ENCODE results near the gene PACRG.

The PACRG gene

DNA sequence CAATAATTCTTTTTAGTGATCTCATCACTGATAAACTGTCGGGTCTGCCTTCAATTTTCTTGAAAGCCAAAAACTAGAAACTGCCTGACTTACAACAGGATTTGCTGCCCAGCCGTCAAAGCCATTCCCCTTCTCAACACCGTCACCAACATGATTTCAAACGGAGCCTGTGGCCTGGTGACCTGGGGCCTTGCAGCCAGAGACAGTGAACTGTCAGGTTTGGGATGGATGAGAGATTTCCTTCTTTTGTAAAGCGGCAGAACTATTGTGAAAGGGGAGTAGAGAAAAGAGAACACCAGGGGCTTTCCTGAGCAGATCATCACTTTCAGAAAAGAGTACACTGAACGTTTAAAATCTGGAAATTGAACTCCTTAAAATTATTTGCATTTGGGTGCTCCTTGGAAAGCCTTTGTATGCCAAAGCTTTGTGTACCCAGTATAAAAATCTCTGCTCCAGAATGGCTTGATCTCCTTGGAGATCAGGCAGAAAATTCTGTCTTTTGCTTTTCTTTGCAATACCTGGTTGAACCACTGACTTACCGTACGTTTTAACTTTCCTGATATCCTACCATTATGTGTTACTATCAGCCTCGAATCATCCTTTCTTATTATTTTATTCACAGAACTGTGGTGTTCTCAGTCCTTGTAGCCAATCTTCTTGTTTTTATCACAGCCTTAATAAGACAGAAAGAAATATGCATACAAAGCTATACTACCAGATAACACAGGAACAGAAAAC is 125.2 kb downstream of the PACRG start:
- TF ChIP-seq, protein P1, sequence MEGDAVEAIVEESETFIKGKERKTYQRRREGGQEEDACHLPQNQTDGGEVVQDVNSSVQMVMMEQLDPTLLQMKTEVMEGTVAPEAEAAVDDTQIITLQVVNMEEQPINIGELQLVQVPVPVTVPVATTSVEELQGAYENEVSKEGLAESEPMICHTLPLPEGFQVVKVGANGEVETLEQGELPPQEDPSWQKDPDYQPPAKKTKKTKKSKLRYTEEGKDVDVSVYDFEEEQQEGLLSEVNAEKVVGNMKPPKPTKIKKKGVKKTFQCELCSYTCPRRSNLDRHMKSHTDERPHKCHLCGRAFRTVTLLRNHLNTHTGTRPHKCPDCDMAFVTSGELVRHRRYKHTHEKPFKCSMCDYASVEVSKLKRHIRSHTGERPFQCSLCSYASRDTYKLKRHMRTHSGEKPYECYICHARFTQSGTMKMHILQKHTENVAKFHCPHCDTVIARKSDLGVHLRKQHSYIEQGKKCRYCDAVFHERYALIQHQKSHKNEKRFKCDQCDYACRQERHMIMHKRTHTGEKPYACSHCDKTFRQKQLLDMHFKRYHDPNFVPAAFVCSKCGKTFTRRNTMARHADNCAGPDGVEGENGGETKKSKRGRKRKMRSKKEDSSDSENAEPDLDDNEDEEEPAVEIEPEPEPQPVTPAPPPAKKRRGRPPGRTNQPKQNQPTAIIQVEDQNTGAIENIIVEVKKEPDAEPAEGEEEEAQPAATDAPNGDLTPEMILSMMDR (IDR thresholded peaks at IDR 0.05; ENCODE audit: insufficient read depth, low read depth, low read length, missing control alignments), result no peak
- DNase-seq (ENCODE audit: low read depth), result no peak
- no peak overlapping the region for H3K4me3 ChIP-seq (ENCODE audit: low read depth, low read length)

DNA sequence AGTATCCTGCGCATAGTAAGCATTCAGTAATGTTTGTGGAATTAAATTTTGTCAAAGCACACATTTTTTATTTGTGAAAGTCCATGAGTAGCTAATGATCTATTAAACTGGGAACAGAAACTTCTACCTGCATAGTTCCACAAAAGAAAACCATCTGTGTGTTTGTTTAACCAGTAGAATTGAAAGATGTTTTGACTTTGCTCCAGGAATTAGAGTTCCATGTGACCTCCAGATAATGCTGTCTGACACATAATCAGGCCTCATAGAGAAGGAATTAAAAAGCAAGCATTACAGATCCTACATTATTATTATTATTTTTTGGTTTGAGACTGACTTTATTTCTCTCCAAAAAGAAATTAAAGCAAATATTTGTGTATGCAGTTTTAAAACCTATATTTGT is 126.5 kb downstream of the PACRG start:
- no peak overlapping the region for H3K4me3 ChIP-seq (ENCODE audit: low read depth, low read length)
- no peak for DNase-seq (ENCODE audit: low read depth)
- TF ChIP-seq, protein P1 (IDR thresholded peaks at IDR 0.05; ENCODE audit: insufficient read depth, low read depth, low read length, missing control alignments), result no peak

DNA sequence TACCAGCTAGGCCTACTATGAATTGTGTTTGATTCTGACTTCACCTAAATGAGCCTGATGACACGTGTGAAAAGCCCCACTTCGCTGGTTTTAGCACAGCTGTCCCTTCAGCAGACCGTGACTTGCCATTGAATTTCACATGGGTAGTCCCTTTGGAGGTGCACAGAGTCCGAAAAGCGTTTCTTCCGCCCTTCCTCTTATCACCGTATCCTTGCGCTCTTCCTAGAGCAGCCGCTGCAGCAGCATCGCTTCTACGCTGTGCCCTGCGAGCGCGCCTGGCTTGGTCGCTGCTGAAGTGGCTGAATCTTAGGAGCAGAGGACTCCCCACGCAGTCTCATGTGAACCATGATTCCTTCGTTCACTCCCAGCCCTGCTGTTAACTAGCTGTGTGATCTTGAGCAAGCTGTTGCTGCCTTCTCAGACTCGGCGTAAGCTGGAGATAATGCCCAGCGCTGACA is 127.0 kb downstream of the PACRG start:
- no peak for DNase-seq (ENCODE audit: low read depth)
- TF ChIP-seq, protein P1 (IDR thresholded peaks at IDR 0.05; ENCODE audit: insufficient read depth, low read depth, low read length, missing control alignments), result no peak
- H3K4me3 ChIP-seq (ENCODE audit: low read depth, low read length), result no peak overlapping the region

DNA sequence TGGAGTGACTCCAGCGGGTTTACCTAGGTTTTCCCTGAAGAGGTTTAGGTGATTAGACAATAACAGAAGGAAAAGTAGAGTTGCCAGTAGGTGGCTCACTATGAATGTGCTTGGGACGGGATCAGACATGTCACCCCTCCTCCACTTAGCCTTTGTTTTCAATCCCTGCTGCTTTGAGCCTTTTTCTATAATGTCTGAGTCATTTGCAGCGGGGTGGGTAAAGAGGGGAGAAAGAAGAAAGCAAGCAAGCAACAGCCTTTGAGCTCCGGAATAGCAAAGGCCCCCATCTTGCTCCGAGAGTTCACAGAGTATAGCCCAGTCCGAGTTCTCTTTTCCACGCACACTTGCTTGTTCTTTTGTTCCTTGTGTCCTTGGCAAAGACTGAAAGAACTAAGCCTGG is 129.1 kb downstream of the PACRG start:
- peak; percentile 9 for DNase-seq (ENCODE audit: low read depth)
- no peak overlapping the region for H3K4me3 ChIP-seq (ENCODE audit: low read depth, low read length)
- TF ChIP-seq, protein P1 (IDR thresholded peaks at IDR 0.05; ENCODE audit: insufficient read depth, low read depth, low read length, missing control alignments), result peak; percentile 10

DNA sequence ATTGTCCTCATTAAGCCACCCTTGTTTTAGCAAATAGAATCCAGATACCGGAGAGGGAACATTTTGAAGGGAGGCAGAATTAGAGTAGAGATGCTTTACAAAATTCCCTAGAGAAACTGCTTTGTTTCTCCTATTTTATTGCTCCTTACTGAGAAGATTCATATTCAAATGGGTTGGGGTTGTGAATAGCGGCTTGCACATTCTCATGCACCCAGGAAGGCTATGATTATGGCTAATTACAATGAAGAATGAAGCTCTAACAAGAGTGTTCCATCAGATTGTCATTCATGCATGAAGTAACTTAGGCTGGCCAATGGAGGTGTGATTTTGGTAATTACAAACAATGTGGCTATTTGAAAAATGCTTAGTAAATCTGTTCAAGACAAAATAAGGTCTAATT is 129.6 kb downstream of the PACRG start:
- TF ChIP-seq, protein P1 (IDR thresholded peaks at IDR 0.05; ENCODE audit: insufficient read depth, low read depth, low read length, missing control alignments), result no peak
- no peak overlapping the region for H3K4me3 ChIP-seq (ENCODE audit: low read depth, low read length)
- no peak for DNase-seq (ENCODE audit: low read depth)

DNA sequence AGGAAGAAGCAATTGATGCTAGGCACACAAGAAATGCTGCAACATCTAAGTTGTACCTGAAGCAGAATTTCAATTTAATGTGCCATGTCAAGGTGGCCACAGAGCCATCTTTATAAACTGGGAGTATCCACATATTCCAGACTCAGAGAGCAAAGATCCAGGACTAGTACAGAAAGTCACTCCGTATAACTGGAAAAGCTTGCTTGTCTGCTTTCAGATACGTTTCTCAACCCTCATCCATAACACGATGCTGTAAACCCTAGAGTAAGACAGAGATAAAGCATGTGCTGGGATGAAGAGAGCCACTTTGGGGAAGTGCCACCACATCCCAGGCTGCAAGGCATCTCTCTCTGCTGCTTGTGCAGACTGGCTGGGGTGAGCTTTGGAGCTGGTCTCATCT is 134.7 kb downstream of the PACRG start:
- TF ChIP-seq, protein P1 (IDR thresholded peaks at IDR 0.05; ENCODE audit: insufficient read depth, low read depth, low read length, missing control alignments), result no peak

DNA sequence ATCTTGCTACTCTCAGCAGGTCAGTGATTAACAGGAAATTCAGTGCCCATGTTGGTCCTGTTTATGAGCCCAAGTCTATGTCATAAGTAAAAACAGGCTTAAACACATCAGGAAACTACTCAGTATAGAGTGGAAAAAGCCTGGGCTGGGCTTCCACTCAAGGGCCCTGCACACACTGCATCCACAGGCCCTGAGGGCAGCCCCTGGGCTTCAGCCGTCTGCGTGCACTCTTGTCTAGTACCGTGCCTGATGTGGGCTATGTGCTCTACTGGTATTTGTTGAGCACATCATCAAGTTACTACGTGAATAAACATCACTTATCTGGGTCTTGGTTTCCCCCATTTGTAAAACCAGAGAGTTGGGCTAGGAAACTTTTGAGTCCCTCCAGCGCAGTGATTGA is 135.2 kb downstream of the PACRG start:
- H3K4me3 ChIP-seq (ENCODE audit: low read depth, low read length), result no peak overlapping the region
- DNase-seq (ENCODE audit: low read depth), result no peak
- TF ChIP-seq, protein P1 (IDR thresholded peaks at IDR 0.05; ENCODE audit: insufficient read depth, low read depth, low read length, missing control alignments), result no peak

More for the DNA sequence above, 134.7 kb downstream of the PACRG start:
- no peak overlapping the region for H3K4me3 ChIP-seq (ENCODE audit: low read depth, low read length)
- no peak for DNase-seq (ENCODE audit: low read depth)
